GM12874 (cell line): ENCODE data around the gene ATF2.

Experiments
- TF ChIP-seq, protein P1 (sequence below): IDR thresholded peaks from 2 replicates; pipeline ENCODE4 v1.5.1; 2011; ENCODE audit warnings: low read depth, mild to moderate bottlenecking, control low read depth, low read length, moderate library complexity; ENCODE audit not compliant: insufficient read depth

ATF2 gene

DNA sequence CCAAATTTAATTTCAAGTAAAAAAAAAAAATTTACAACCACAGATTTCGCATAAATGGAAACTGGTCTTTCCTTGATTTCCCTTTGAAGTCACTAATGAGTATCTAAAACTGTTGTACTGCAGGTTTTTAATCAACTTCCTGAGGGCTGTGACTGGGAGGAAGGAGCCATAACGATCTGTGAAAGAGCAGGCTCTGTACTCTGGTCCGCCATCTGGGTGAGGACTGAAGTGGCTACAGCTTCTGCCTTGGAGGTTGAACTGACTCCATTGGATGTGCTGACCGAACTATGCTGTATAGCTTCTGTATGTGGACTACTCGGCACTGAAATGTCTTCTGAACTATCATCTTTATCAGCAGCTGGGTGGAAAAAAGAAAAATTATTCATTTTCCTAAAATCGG, 93.5 kb downstream of the ATF2 start:
- TF ChIP-seq, protein P1, sequence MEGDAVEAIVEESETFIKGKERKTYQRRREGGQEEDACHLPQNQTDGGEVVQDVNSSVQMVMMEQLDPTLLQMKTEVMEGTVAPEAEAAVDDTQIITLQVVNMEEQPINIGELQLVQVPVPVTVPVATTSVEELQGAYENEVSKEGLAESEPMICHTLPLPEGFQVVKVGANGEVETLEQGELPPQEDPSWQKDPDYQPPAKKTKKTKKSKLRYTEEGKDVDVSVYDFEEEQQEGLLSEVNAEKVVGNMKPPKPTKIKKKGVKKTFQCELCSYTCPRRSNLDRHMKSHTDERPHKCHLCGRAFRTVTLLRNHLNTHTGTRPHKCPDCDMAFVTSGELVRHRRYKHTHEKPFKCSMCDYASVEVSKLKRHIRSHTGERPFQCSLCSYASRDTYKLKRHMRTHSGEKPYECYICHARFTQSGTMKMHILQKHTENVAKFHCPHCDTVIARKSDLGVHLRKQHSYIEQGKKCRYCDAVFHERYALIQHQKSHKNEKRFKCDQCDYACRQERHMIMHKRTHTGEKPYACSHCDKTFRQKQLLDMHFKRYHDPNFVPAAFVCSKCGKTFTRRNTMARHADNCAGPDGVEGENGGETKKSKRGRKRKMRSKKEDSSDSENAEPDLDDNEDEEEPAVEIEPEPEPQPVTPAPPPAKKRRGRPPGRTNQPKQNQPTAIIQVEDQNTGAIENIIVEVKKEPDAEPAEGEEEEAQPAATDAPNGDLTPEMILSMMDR, result no peak

DNA sequence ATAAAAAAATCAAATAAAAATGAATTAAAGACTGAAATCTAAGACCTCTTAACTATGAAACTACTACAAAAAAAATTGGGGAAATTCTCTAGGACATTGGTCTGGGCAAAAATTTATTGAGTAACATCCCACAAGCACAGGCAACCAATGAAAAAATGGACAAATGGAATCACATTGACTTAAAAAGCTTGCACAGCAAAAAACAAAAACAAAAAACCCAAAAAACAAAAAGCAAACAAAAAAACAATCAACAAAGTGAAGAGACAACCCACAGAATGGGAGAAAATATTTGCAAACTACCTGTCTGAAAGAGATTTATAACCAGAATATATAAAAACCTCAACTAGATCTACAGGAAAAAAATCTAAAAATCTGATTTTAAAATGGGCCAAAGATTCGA, 99.5 kb downstream of the ATF2 start:
- TF ChIP-seq, protein P1, result no peak

DNA sequence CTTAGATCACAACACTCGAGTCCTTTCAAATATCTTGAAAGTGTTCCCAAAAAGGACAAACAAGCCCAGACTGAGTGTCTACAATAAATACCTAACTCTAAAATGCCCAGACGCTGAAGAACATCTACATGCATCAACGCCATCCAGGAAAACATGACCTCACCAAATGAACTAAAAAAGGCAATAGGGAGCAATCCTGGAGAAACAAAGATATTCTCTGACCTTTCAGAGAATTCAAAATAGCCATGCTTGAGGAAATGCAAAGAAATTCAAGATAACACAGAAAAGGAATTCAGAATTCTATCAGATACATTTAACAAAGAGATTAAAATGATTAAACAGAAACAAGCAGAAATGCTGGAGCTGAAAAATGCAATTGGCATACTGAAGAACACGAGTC, 101.6 kb downstream of the ATF2 start:
- TF ChIP-seq, protein P1, result no peak

DNA sequence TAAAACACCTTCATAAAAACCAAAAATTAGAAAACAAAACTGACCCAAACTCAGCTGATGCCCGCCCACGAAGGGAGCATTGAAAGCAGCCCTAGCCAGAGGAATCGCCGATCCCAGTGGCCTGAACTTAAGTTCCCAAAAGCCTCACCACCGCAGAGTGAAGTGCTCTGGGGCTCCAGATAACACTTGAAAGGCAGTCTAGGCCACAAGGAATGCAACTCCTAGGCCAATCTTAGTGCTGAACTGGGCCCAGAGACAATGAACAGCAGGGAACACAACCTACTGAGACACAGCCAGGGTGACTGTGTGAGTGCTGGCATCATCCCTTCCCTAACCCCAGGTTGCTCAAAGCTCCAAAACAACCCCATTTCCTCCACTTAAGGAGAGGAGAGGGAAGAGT, 103.2 kb downstream of the ATF2 start:
- TF ChIP-seq, protein P1, result no peak

DNA sequence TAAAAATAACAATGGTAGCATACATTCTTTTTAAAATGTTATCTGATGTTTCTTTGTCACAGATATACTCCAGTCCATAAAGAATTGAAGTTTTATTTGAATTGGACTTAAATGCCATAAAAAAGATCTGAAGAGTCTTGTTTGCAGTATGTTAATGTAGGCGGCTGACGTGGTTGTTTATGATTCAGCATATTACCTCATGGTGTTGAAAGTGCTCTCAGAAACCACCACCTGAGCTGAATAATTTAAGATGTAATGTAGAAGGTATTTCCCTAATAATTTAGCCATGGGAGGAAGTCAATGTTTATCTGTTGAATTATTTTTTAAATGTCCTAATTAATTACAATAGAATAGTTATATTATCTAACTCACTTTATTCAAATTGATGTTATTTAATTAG, 104.3 kb downstream of the ATF2 start:
- TF ChIP-seq, protein P1, result no peak

DNA sequence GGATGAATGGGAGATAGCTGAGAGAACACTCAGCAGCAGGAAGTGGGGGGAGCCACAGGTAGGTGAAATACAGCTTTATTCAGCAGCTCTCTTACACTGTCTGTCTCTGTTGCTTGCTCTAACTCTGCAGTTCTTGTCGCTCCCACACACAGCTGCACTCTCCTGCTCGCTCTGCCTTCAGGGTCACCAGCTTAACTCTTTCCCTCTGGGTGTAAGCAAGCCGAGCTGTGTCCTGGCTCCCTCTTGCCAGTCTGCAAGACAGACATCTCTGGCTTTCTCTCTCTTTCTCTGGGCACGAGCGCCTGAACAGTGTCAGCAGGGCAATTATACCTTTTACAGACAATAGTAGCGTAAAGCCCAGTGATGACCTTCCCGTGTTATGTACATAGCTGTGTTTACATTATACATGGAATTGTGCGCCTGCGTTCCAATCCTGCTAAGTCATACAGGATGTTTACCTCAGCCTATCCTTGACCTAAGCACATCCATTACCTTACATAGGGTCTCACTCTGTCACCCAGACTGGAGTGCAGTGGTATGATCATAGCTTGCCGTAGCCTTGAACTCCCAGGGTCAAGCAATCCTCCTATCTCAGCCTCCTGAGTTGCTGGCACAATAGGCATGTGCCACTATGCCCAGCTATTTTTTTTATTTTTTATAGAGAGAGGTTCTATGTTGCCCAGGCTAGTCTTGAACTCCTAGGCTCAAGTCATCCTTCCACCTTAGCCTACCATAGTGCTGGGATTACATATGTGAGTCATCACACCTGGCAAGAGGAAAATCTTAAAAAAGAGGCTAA, 105.0 kb downstream of the ATF2 start:
- TF ChIP-seq, protein P1, result no peak

DNA sequence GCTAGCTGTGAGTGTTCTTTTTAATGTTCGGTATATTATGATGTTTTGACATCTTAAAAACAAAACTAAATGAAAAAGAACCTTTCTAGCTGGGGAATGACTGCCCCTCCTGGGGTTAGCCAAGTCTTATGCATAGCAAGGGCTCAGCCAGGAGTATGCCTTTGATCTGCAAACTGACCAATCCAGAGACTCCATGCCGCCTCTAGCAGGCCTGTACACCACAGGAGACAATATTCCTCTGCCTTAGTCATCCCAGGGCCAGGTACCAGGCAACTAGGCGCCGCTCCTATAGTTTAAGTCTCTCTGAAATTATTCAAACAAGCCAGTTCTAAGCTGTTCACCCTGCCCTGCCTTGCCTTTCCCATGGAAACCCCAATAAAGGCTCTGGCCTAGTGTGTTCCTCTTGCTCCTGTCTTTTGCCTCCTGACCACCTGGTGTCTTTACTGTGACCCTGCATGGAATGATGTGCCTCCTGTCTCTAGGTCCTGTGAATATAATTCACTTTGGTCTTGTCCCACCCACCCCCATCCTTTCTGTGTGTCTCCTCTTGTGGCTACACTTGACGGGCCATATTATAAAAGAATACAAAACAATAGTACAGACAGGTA, 110.8 kb downstream of the ATF2 start:
- TF ChIP-seq, protein P1, result no peak
